GM12874 (cell line): Measurements from ENCODE around the gene KCNQ1.
A peak's percentile ranks its signal among the peaks of the same experiment; 100 is the strongest.

Experiments
- CTCF ChIP-seq: IDR thresholded peaks from 2 replicates; pipeline ENCODE4 v1.5.1; 2011; ENCODE audit warnings: low read depth, mild to moderate bottlenecking, control low read depth, low read length, moderate library complexity; ENCODE audit not compliant: insufficient read depth

KCNQ1 gene

DNA sequence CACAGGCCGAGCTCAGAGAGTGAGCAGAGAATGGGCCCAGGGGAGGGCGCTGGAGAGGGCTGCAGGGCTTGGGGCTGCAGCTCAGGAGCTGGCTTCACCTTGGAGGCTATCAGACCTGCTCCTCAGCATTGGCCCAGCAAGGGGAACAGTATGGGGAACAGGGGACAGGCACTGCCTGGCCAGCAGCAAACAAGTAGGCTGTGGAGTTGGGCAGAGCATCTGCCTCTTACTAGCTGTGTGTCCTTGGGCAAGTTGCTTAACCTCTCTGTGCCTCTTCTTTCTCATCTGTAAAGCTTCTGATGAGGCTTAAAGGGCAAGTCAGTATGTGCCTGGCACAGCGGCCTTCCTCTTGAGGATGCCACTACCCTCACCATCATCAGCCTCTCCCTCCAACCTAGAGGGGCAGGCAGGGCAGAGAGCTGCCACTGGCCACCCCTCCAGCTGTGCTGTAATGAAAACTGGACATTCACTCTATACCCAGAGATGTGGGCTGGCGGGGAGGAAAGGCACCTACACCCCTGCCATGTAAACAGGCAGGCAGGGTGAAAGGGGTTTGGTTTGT lies 448.2 kb downstream of the KCNQ1 start:
- TF ChIP-seq CTCF: peak; percentile 58

DNA sequence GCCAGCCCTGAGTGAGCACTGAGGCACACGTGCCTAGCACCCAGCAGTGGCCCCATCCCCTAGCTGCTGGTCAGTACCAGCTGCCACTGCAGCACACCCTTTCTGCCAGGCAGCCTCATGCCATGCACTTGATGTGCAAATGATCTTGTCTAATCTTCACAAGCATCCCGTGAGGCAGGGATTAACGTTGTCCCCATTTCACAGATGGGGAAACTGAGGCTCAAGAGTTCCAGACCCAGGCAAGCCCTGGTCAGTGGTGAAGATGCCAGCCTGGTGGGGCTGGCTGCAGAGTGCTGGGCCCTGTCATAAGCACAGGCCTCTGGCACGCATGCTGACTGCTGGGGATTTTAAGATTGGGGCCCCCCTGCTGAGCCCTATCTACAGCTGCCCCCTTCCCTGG lies 449.1 kb downstream of the KCNQ1 start:
- TF ChIP-seq CTCF: no peak

DNA sequence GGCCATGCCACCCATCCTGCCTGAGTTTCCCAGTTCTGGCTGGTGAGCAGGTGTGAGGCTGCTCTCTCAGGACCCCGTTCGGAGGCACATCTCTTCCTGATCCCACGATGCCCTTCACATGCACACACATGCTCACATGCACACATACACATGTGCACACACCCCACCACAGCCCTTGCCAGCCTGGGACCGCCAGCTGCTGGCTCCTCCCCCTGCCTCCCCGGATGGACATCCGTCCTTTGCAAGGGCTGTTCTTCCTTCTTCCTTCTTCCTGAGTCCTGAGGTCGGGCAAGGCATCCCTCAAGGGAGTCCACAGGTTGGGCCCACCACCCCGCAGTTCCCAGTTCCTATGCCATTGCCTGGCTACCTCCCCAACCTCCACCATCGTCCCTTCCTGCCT lies 451.2 kb downstream of the KCNQ1 start:
- TF ChIP-seq CTCF: no peak

DNA sequence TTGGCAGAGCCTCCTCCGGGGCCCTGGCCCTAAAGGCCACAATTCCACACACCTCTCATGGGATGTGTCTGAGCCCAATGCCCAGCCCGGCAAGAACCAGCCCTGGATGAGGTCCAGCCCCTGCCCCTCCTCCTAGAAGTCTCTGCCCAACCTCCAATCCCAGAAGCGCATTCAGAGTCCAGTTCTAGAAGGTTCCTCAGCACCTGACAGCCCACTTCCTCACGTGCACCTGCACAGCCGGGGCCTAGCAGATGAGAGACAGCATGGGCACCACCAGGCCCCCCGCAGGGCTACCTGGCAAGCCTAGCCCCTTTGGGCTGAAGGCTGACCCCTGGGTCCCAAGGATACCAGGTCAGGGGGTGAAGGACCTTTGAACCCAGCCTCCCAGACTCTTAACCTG lies 452.2 kb downstream of the KCNQ1 start:
- no peak for TF ChIP-seq CTCF

DNA sequence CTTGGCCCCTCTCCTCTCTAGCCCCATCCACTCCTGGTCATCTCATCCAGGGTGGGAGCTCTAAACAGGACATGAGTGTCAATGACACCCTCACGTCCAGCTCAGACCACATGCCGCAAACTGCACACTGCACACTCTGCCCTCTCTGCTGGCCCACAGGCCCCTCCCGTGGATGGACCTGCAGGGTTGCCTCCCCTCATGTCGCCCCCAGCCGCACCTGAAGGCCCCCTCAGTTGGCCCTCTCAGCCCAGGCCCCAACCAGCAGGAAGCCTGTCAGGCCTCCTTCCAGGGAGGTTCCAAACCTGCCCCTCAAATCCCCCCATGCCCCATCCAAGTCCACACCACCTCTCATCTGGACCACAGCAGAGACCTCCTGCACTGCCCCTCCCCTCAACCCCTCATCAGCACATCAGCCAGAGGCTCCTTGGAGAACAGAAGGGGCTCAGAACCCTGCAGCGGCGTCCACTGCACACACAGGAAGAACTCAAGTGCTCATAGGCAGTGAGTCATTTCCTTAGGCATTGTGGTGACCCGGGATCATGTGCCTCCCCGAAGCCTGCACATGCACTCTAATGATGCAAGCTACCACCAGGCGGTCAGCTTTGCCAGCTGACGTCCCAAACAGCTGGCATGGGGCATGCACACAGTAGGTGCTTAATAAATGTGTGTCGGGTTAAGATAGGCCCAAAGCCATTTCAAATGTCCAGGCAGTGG lies 453.7 kb downstream of the KCNQ1 start:
- no peak for TF ChIP-seq CTCF
